Keratinocyte (primary cell): ENCODE data around the gene HEPHL1. TPM values are rescaled to one million over a fixed set of nuclear protein-coding genes. Genes with fewer than 3 reads are reported as not detected.

Source experiments
- DNase-seq: peaks from one replicate; pipeline ENCODE4 v3.0.0-alpha.2; 2011; ENCODE audit warnings: low read depth, missing footprints, low spot score
- FAIRE-seq: peaks from 2 replicates; lab custom pipeline; 2011; peaks lifted over from hg19 to GRCh38; lab: Jason Lieb, UNC
- H2AFZ ChIP-seq: 2 replicates; pipeline ENCODE4 v1.6.0; 2012; ENCODE audit warnings: low read length, control low read depth, inconsistent platforms; ENCODE audit not compliant: control insufficient read depth
- H3K27ac ChIP-seq: 2 replicates; pipeline ENCODE4 v1.5.1; 2011; ENCODE audit warnings: low read length; ENCODE audit not compliant: control insufficient read depth, insufficient read depth
- H3K27me3 ChIP-seq: 3 replicates; pipeline ENCODE4 v1.6.0; 2011; ENCODE audit warnings: low read length; ENCODE audit not compliant: control insufficient read depth, insufficient read depth; ENCODE audit errors: extremely low read depth
- H3K36me3 ChIP-seq, 2 experiments: 2 replicates in 1 of 2; 3 replicates in 1 of 2; pipeline ENCODE4 v1.5.1; 2011; ENCODE audit warnings: low read length in 2 of 2, mild to moderate bottlenecking in 1 of 2; ENCODE audit not compliant: control insufficient read depth in 2 of 2, insufficient read depth in 2 of 2; ENCODE audit errors: extremely low read depth in 1 of 2
- H3K4me1 ChIP-seq: 3 replicates; pipeline ENCODE4 v1.5.1; 2011; ENCODE audit warnings: low read length; ENCODE audit not compliant: control insufficient read depth, insufficient read depth; ENCODE audit errors: extremely low read depth
- H3K4me2 ChIP-seq: 3 replicates; pipeline ENCODE4 v1.6.0; 2011; ENCODE audit warnings: low read depth, low read length; ENCODE audit not compliant: control insufficient read depth, insufficient read depth; ENCODE audit errors: extremely low read depth
- H3K4me3 ChIP-seq, 3 experiments: fragments of 200-600 bp in 1 of 3; sonication (generic) in 1 of 3; 2 replicates in 2 of 3; 3 replicates in 1 of 3; pipeline ENCODE4 v1.5.1; 2011 to 2016; ENCODE audit warnings: low read length in 3 of 3, mild to moderate bottlenecking in 3 of 3, control low read depth in 2 of 3, inconsistent platforms in 1 of 3, low read depth in 1 of 3, mixed read lengths in 1 of 3, mixed run types in 1 of 3, moderate library complexity in 1 of 3; ENCODE audit not compliant: control insufficient read depth in 2 of 3, insufficient read depth in 2 of 3; ENCODE audit errors: extremely low read depth in 1 of 3
- H3K79me2 ChIP-seq: 2 replicates; pipeline ENCODE4 v1.6.0; 2012; ENCODE audit warnings: low read length; ENCODE audit not compliant: control insufficient read depth, insufficient read depth
- H3K9ac ChIP-seq: 3 replicates; pipeline ENCODE4 v1.6.0; 2011; ENCODE audit warnings: low read length; ENCODE audit not compliant: control insufficient read depth, insufficient read depth; ENCODE audit errors: extremely low read depth
- H3K9me1 ChIP-seq: 3 replicates; pipeline ENCODE4 v1.6.0; 2011; ENCODE audit warnings: low read length; ENCODE audit not compliant: control insufficient read depth, insufficient read depth; ENCODE audit errors: extremely low read depth
- H3K9me3 ChIP-seq: 2 replicates; pipeline ENCODE4 v1.5.1; 2012; ENCODE audit warnings: low read depth, low read length; ENCODE audit not compliant: control insufficient read depth
- H4K20me1 ChIP-seq: 3 replicates; pipeline ENCODE4 v1.6.0; 2011; ENCODE audit warnings: low read length; ENCODE audit not compliant: control insufficient read depth, insufficient read depth; ENCODE audit errors: extremely low read depth
- EZH2 ChIP-seq: IDR thresholded peaks from one replicate; pipeline ENCODE4 v1.6.1; 2012; ENCODE audit warnings: inconsistent platforms, mild to moderate bottlenecking, low read length, moderate library complexity
- dilution Hi-C: fragments of 300-500 bp; cut with MboI; formaldehyde crosslinking; loops from one replicate; pipeline ENCODE4 v1.7.0; 2020; ENCODE audit warnings: low sequenced_read_pairs; ENCODE audit not compliant: extremely low pct_ligation_motif_present
- polyA plus RNA-seq, 5 experiments: library from polyadenylated mRNA; depleted of rRNA in 3 of 5; stranded (reverse) in 3 of 5; stranded (forward) in 1 of 5; unstranded in 1 of 5; fragments of >200 nt; gene quantifications; 1 replicate in 1 of 5; 2 replicates in 3 of 5; 3 replicates in 1 of 5; pipeline versions ENCODE4 v1.2.1 to v1.2.3, GENCODE V29; 2011 to 2012; ENCODE audit warnings: missing spikeins in 2 of 5, low read depth in 1 of 5, low replicate concordance in 1 of 5
- TF ChIP-seq, protein P1 (sequence below), 3 experiments: IDR thresholded peaks in 1 of 3; conservative IDR thresholded peaks in 1 of 3; optimal IDR thresholded peaks in 1 of 3; 2 replicates in 2 of 3; 3 replicates in 1 of 3; pipeline versions ENCODE3 to v1.5.1; 2011; ENCODE audit warnings: low read length in 3 of 3, mild to moderate bottlenecking in 3 of 3, moderate library complexity in 2 of 3, control low read depth in 1 of 3, inconsistent platforms in 1 of 3; ENCODE audit not compliant: insufficient read depth in 2 of 3; ENCODE audit errors: extremely low read depth in 1 of 3

The HEPHL1 gene
- polyA plus RNA-seq, 1 donor (not counting 4 experiments of a cell fraction or from before 2014, with no cell fraction given), result 138 TPM

DNA sequence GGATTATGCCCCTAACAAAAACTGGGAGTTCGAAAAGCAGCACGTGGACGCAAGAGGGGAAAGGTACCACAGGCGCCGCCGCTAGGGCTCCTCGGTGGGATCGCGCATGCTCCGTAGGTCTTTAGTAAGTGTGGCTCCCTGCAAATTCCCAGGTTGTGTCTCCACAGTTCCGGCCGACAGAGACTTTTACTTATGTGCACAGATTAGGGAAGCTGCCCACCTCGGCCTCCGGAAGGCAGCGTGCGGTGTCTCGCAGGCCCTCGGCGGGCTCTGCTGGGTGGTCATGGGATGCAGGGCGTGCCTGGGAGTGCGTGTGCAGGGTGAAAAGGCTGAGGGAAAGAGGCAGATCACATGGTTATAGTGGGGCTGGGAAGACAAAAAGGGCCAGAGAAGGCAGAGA lies 67.8 kb downstream of the HEPHL1 start:
- Histone ChIP-seq H3K4me1 (no peaks in the 10 kb centered on the region), H3K27ac (no peak overlapping the region), H3K9me3 (no peaks in the 10 kb centered on the region), H3K9me1 (no peaks in the 10 kb centered on the region), H3K79me2 (no peaks in the 10 kb centered on the region), H3K4me3 (no peak overlapping the region), H3K4me2 (no peak overlapping the region), H3K27me3 (no peaks in the 10 kb centered on the region), H2AFZ (no peak overlapping the region), H4K20me1 (no peaks in the 10 kb centered on the region), H3K9ac (no peak overlapping the region), H3K36me3 (peaks cover 7 to 15% of the 10 kb centered on the region in 2 experiments)
- DNase-seq (no peak), FAIRE-seq (no peak)
- dilution Hi-C loops, result no loop called here
- no peak for TF ChIP-seq EZH2
- TF ChIP-seq, protein P1, sequence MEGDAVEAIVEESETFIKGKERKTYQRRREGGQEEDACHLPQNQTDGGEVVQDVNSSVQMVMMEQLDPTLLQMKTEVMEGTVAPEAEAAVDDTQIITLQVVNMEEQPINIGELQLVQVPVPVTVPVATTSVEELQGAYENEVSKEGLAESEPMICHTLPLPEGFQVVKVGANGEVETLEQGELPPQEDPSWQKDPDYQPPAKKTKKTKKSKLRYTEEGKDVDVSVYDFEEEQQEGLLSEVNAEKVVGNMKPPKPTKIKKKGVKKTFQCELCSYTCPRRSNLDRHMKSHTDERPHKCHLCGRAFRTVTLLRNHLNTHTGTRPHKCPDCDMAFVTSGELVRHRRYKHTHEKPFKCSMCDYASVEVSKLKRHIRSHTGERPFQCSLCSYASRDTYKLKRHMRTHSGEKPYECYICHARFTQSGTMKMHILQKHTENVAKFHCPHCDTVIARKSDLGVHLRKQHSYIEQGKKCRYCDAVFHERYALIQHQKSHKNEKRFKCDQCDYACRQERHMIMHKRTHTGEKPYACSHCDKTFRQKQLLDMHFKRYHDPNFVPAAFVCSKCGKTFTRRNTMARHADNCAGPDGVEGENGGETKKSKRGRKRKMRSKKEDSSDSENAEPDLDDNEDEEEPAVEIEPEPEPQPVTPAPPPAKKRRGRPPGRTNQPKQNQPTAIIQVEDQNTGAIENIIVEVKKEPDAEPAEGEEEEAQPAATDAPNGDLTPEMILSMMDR (optimal IDR thresholded peaks at IDR 0.05 in 1 of 3, IDR thresholded peaks at IDR 0.05 in 1 of 3, conservative IDR thresholded peaks at IDR 0.05 in 1 of 3; ENCODE audit: extremely low read depth in 1 of 3, insufficient read depth in 2 of 3, low read length in 3 of 3), result no peak

DNA sequence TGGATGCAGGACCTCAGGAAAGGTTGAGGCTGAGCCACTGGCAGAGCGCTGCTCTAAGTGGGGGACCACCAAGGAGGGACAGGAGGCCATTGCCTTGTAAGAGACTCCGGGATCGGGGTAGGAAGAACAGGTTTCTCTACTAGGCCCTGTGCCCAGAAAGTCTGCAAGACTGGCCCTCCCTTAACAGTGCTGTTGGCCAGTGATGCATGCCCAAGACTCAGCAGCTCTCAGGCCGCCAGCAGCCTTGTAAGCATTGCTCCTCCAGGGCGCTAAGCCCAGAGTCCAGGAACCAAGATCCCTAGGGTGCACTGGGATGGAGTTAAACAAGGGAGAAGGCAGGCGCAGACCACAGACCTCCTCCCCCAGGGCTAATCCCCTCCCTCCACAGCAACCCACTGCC lies 68.2 kb downstream of the HEPHL1 start:
- H3K9me1 ChIP-seq, result no peaks in the 10 kb centered on the region
- no peak overlapping the region for H3K4me3 ChIP-seq

More for the DNA sequence above, 68.2 kb downstream of the HEPHL1 start:
- no peak overlapping the region for H2AFZ ChIP-seq
- H4K20me1 ChIP-seq, result no peaks in the 10 kb centered on the region
- no peak overlapping the region for H3K9ac ChIP-seq
- no peak overlapping the region for H3K4me2 ChIP-seq
- H3K36me3 ChIP-seq, result peaks cover 7 to 15% of the 10 kb centered on the region in 2 experiments
- dilution Hi-C loops, result no loop called here
- no peaks in the 10 kb centered on the region for H3K27me3 ChIP-seq
- DNase-seq, result no peak
- TF ChIP-seq EZH2, result no peak
- TF ChIP-seq, protein P1 (optimal IDR thresholded peaks at IDR 0.05 in 1 of 3, IDR thresholded peaks at IDR 0.05 in 1 of 3, conservative IDR thresholded peaks at IDR 0.05 in 1 of 3; ENCODE audit: extremely low read depth in 1 of 3, insufficient read depth in 2 of 3, low read length in 3 of 3), result no peak
- H3K79me2 ChIP-seq, result no peaks in the 10 kb centered on the region
- H3K27ac ChIP-seq, result no peak overlapping the region
- no peaks in the 10 kb centered on the region for H3K4me1 ChIP-seq
- FAIRE-seq, result no peak
- H3K9me3 ChIP-seq, result no peaks in the 10 kb centered on the region
